Measurements from ENCODE around the gene LIMA1. TPM values are rescaled to one million over a fixed set of nuclear protein-coding genes. Genes with fewer than 3 reads are reported as not detected.
"Not testable (repeated sequence)": the region's sequence is repeated elsewhere in the genome, so short reads cannot be mapped to it uniquely, and the experiment has no call there.

The LIMA1 gene
- total RNA-seq, 4 donors from 2014 or later, result 151 to 259 (median 243) TPM

- no peak for TF ChIP-seq CTCF (IDR thresholded peaks at IDR 0.05)
- no peak for TF ChIP-seq POLR2AphosphoS5 (IDR thresholded peaks at IDR 0.05)
- intact Hi-C loops (cut with DNase I; ENCODE audit: low total_unique reads) (no loop called here), in situ Hi-C loops (cut with MboI; ENCODE audit: low pct_ligation_motif_present in 1 of 4, low pct_unique_long_range_greater_than_20kb in 1 of 4, low sequenced_read_pairs in 3 of 4) (loop anchor here (25.0 kb wide), 2 partner anchors 129 to 229 kb away; partner anchors contain the start of gene SMARCD1 (in 3 of the 4))
- Histone ChIP-seq H3K27me3 (no peaks in the 10 kb centered on the region), H3K4me3 (no peak overlapping the region), H3K4me1 (peaks cover 0 to 22% (median 9%) of the 10 kb centered on the region in 4 donors), H3K9me3 (no peaks in the 10 kb centered on the region), H3K36me3 (no peaks in the 10 kb centered on the region), H3K27ac (no peak overlapping the region)
- 86 to 95% methylated on average over 9 of the region's 9 CpGs for WGBS, 2 donors (ENCODE audit: low coverage in 1 of 2)
- no peak for DNase-seq
Measured at GRCh38 chr12:50315803-50316202, 32.5 kb upstream of the LIMA1 start.

GRCh38 chr12:50314636-50315312, 31.5 kb upstream of the LIMA1 start:
- Histone ChIP-seq H3K36me3 (no peaks in the 10 kb centered on the region), H3K4me3 (no peak overlapping the region), H3K4me1 (peaks cover 0 to 22% (median 9%) of the 10 kb centered on the region in 4 donors), H3K27ac (peak overlapping the region in 1 of 4 donors; percentile 6), H3K9me3 (no peaks in the 10 kb centered on the region), H3K27me3 (no peaks in the 10 kb centered on the region)
- WGBS, 2 donors (ENCODE audit: low coverage in 1 of 2), result 50 to 75% methylated on average over 2 to 7 of the region's 7 CpGs
- in situ Hi-C loops (cut with MboI; ENCODE audit: low pct_ligation_motif_present in 1 of 4, low pct_unique_long_range_greater_than_20kb in 1 of 4, low sequenced_read_pairs in 3 of 4), result loop anchor here (25.0 kb wide), 2 partner anchors 127 to 227 kb away; partner anchors contain the start of gene SMARCD1 (in 3 of the 4)
- DNase-seq, result no peak
- TF ChIP-seq CTCF (IDR thresholded peaks at IDR 0.05), result peak; percentile 41 to 52 (median 48)
- TF ChIP-seq EP300 (IDR thresholded peaks at IDR 0.05; ENCODE audit: low read depth), result no peak
- intact Hi-C loops (cut with DNase I; ENCODE audit: low total_unique reads), result no loop called here

GRCh38 chr12:50313971-50314370, 30.7 kb upstream of the LIMA1 start:
- DNase-seq; intact Hi-C loops (cut with DNase I; ENCODE audit: low total_unique reads); H3K27ac ChIP-seq; H3K27me3 ChIP-seq; H3K36me3 ChIP-seq; H3K9me3 ChIP-seq; H3K4me3 ChIP-seq: not testable (repeated sequence)
- 92 to 97% methylated on average over 6 to 8 of the region's 8 CpGs for WGBS, 2 donors (ENCODE audit: low coverage in 1 of 2)
- in situ Hi-C loops (cut with MboI; ENCODE audit: low pct_ligation_motif_present in 1 of 4, low pct_unique_long_range_greater_than_20kb in 1 of 4, low sequenced_read_pairs in 3 of 4), result loop anchor here (25.0 kb wide), 2 partner anchors 127 to 227 kb away; partner anchors contain the start of gene SMARCD1 (in 3 of the 4)
- peaks cover 0 to 22% (median 9%) of the 10 kb centered on the region in 4 donors for H3K4me1 ChIP-seq

- Histone ChIP-seq H3K9me3 (no peaks in the 10 kb centered on the region), H3K27ac (no peak overlapping the region), H3K27me3 (no peaks in the 10 kb centered on the region), H3K36me3 (no peaks in the 10 kb centered on the region), H3K4me1 (peaks cover 0 to 22% (median 9%) of the 10 kb centered on the region in 4 donors), H3K4me3 (no peak overlapping the region)
- 89 to 93% methylated on average over 5 of the region's 5 CpGs for WGBS, 2 donors (ENCODE audit: low coverage in 1 of 2)
- in situ Hi-C loops (cut with MboI; ENCODE audit: low pct_ligation_motif_present in 1 of 4, low pct_unique_long_range_greater_than_20kb in 1 of 4, low sequenced_read_pairs in 3 of 4), result loop anchor here (25.0 kb wide), 2 partner anchors 126 to 226 kb away; partner anchors contain the start of gene SMARCD1 (in 3 of the 4)
- intact Hi-C loops (cut with DNase I; ENCODE audit: low total_unique reads), result no loop called here
- TF ChIP-seq CTCF (IDR thresholded peaks at IDR 0.05) (no peak), POLR2AphosphoS5 (IDR thresholded peaks at IDR 0.05) (no peak), POLR2A (IDR thresholded peaks at IDR 0.05) (no peak), EP300 (IDR thresholded peaks at IDR 0.05; ENCODE audit: low read depth) (no peak)
- no peak for DNase-seq
Measured at GRCh38 chr12:50313256-50313931, 30.1 kb upstream of the LIMA1 start.

Data from transverse colon (tissue), 4 donors.